Mesenchymal stem cell (in vitro differentiated cells and primary cell): ENCODE measurements around the gene CD207.

ENCODE experiments used
- DNase-seq: peaks from one replicate; pipeline ENCODE4 v3.0.0-alpha.2; 2013
- H2AFZ ChIP-seq: one replicate; pipeline ENCODE4 v1.6.1; 2013; ENCODE audit warnings: low read depth, mild to moderate bottlenecking, control low read depth, inconsistent platforms, low read length, moderate library complexity
- H2AK5ac ChIP-seq: 2 replicates; pipeline ENCODE4 v1.6.1; 2013; ENCODE audit warnings: low read length, moderate library complexity, mild to moderate bottlenecking, inconsistent platforms; ENCODE audit not compliant: severe bottlenecking
- H2BK120ac ChIP-seq: one replicate; pipeline ENCODE4 v1.6.1; 2013; ENCODE audit warnings: low read depth, mild to moderate bottlenecking, inconsistent platforms, low read length, moderate library complexity
- H2BK12ac ChIP-seq, 2 experiments: one replicate each; pipeline ENCODE4 v1.6.1; 2013; ENCODE audit warnings: inconsistent platforms in 2 of 2, low read length in 2 of 2, mild to moderate bottlenecking in 2 of 2, moderate library complexity in 2 of 2, control low read depth in 1 of 2
- H2BK15ac ChIP-seq: one replicate; pipeline ENCODE4 v1.6.1; 2013; ENCODE audit warnings: mild to moderate bottlenecking, low read depth, inconsistent platforms; ENCODE audit not compliant: poor library complexity, severe bottlenecking
- H2BK5ac ChIP-seq: 2 replicates; pipeline ENCODE4 v1.6.1; 2013; ENCODE audit warnings: low read depth, mild to moderate bottlenecking, low read length, control low read depth, inconsistent platforms; ENCODE audit not compliant: poor library complexity, severe bottlenecking
- H3K14ac ChIP-seq, 2 experiments: one replicate each; pipeline ENCODE4 v1.6.1; 2013; ENCODE audit warnings: inconsistent platforms in 2 of 2, low read length in 2 of 2, control low read depth in 1 of 2, mild to moderate bottlenecking in 1 of 2, moderate library complexity in 1 of 2
- H3K18ac ChIP-seq, 2 experiments: one replicate each; pipeline ENCODE4 v1.6.1; 2013; ENCODE audit warnings: inconsistent platforms in 2 of 2, low read length in 2 of 2, control low read depth in 1 of 2, low read depth in 1 of 2, mild to moderate bottlenecking in 1 of 2
- H3K23ac ChIP-seq, 2 experiments: one replicate each; pipeline ENCODE4 v1.6.1; 2013; ENCODE audit warnings: inconsistent platforms in 2 of 2, low read length in 2 of 2, mild to moderate bottlenecking in 2 of 2, moderate library complexity in 2 of 2, control low read depth in 1 of 2
- H3K27ac ChIP-seq: 2 replicates; pipeline ENCODE4 v1.5.1; 2013; ENCODE audit warnings: mild to moderate bottlenecking, moderate library complexity, low read length, control low read depth, inconsistent platforms; ENCODE audit not compliant: poor library complexity, severe bottlenecking
- H3K27me3 ChIP-seq, 2 experiments: 2 replicates each; pipeline versions ENCODE4 v1.6.1 to v1.7.0; 2013; ENCODE audit warnings: low read length in 2 of 2, mild to moderate bottlenecking in 2 of 2, moderate library complexity in 2 of 2, control low read depth in 1 of 2, inconsistent platforms in 1 of 2; ENCODE audit not compliant: control insufficient read depth in 1 of 2, insufficient read depth in 1 of 2
- H3K36me3 ChIP-seq, 2 experiments: 2 replicates each; pipeline versions ENCODE4 v1.6.1 to v1.7.0; 2013; ENCODE audit warnings: low read length in 2 of 2, control low read depth in 1 of 2, inconsistent platforms in 1 of 2, low read depth in 1 of 2, mild to moderate bottlenecking in 1 of 2; ENCODE audit not compliant: insufficient read depth in 2 of 2, control insufficient read depth in 1 of 2
- H3K4ac ChIP-seq, 2 experiments: one replicate each; pipeline ENCODE4 v1.6.1; 2013; ENCODE audit warnings: inconsistent platforms in 2 of 2, low read length in 2 of 2, mild to moderate bottlenecking in 2 of 2, moderate library complexity in 2 of 2, control low read depth in 1 of 2, low read depth in 1 of 2
- H3K4me1 ChIP-seq: 2 replicates; pipeline ENCODE4 v1.6.1; 2013; ENCODE audit warnings: low read depth, low read length, control low read depth; ENCODE audit not compliant: control insufficient read depth, insufficient read depth
- H3K4me2 ChIP-seq: 2 replicates; pipeline ENCODE4 v1.6.1; 2013; ENCODE audit warnings: low read length, mild to moderate bottlenecking, inconsistent platforms; ENCODE audit not compliant: poor library complexity, severe bottlenecking
- H3K4me3 ChIP-seq, 2 experiments: 2 replicates each; pipeline versions ENCODE4 v1.5.1 to v1.7.0; 2013; ENCODE audit warnings: low read length in 2 of 2, mild to moderate bottlenecking in 2 of 2, control low read depth in 1 of 2, low read depth in 1 of 2; ENCODE audit not compliant: insufficient read depth in 1 of 2
- H3K79me1 ChIP-seq: replicated peaks from 2 replicates; pipeline ENCODE4 v1.6.1; 2013; ENCODE audit warnings: mild to moderate bottlenecking, control low read depth, low read length, inconsistent platforms; ENCODE audit not compliant: poor library complexity, severe bottlenecking
- H3K9ac ChIP-seq: 2 replicates; pipeline ENCODE4 v1.7.0; 2013; ENCODE audit warnings: mild to moderate bottlenecking, low read length, moderate library complexity
- H3K9me3 ChIP-seq: 2 replicates; pipeline ENCODE4 v1.7.0; 2013; ENCODE audit warnings: mild to moderate bottlenecking, low read length; ENCODE audit not compliant: control insufficient read depth
- H4K8ac ChIP-seq: one replicate; pipeline ENCODE4 v1.6.1; 2013; ENCODE audit warnings: inconsistent platforms, mild to moderate bottlenecking, low read length, moderate library complexity
- H4K91ac ChIP-seq: one replicate; pipeline ENCODE4 v1.6.1; 2013; ENCODE audit warnings: mild to moderate bottlenecking, low read length, inconsistent platforms
- WGBS: methylation state at CpG from one replicate; pipeline ENCODE4 v1.1.7; 2013; ENCODE audit warnings: mixed read lengths; 5-methylcytosine and 5-hydroxymethylcytosine counted together

CD207 gene

DNA sequence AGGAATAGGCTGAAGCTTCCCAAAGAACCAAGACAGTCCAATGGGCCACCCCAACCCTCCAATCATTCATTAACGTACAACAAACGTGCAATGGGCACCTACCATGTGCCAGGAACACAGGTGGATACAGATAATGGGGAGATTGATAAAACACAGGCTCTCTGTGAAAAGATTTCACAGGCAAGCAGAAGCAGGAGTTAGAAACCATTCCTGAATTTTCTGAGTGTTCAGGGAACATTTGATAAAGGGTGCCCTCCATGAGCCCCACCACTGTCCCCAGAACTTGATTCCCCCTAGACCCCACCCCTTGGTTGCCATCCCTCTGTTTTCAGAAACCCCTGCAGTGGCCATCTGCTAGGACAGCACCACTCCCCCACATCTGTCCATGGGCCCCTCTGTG lies 1.5 kb downstream of the CD207 start:
- Histone ChIP-seq H2BK15ac (no peak overlapping the region), H3K79me1 (no peaks in the 10 kb centered on the region), H3K4me3 (no peak overlapping the region), H2BK120ac (no peak overlapping the region), H4K8ac (no peak overlapping the region), H3K18ac (no peak overlapping the region), H2BK12ac (no peak overlapping the region), H3K23ac (no peak overlapping the region), H2AFZ (no peak overlapping the region), H3K9ac (no peak overlapping the region), H3K14ac (no peak overlapping the region), H3K4me2 (no peak overlapping the region), H3K4me1 (no peaks in the 10 kb centered on the region), H3K36me3 (no peaks in the 10 kb centered on the region), H3K27me3 (peaks cover 37 to 68% of the 10 kb centered on the region in 2 experiments), H3K4ac (no peak overlapping the region), H2AK5ac (no peak overlapping the region), H4K91ac (no peak overlapping the region), H3K9me3 (no peaks in the 10 kb centered on the region), H3K27ac (no peak overlapping the region), H2BK5ac (no peak overlapping the region)
- no peak for DNase-seq
- 74% methylated on average over 2 of the region's 2 CpGs for WGBS

DNA sequence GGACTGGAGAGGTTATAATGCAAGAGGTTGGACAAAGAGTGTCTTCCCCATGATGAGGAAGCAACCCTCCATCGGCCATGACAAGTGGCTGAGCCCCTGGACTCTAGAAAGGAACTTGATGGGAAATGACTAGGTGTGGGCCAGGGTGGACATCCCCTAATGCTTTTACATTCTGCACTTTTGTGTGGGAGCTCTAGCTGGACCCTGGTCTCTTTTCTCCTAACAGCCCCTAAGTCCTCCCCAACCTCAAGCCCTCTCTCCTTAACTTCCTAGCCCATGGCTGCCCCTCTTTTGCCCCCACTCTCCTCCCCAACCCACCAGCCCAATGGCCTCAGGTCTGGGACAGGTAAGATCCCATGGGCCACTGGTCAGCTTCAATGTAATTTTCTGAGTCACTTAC lies 2.4 kb downstream of the CD207 start:
- no peak for DNase-seq
- no peak overlapping the region for H3K23ac ChIP-seq
- H2BK15ac ChIP-seq, result no peak overlapping the region
- no peak overlapping the region for H4K91ac ChIP-seq
- no peak overlapping the region for H3K18ac ChIP-seq
- no peak overlapping the region for H3K4me3 ChIP-seq
- H3K4me1 ChIP-seq, result no peaks in the 10 kb centered on the region
- no peak overlapping the region for H2BK12ac ChIP-seq
- no peak overlapping the region for H2AK5ac ChIP-seq
- 65% methylated on average over 1 of the region's 1 CpG for WGBS
- H3K9ac ChIP-seq, result no peak overlapping the region
- H3K9me3 ChIP-seq, result no peaks in the 10 kb centered on the region
- H3K36me3 ChIP-seq, result no peaks in the 10 kb centered on the region
- H3K4me2 ChIP-seq, result no peak overlapping the region
- H3K4ac ChIP-seq, result no peak overlapping the region
- H3K27me3 ChIP-seq, result peaks cover 40 to 64% of the 10 kb centered on the region in 2 experiments
- H3K14ac ChIP-seq, result no peak overlapping the region
- H3K27ac ChIP-seq, result no peak overlapping the region
- H3K79me1 ChIP-seq, result no peaks in the 10 kb centered on the region
- H2BK5ac ChIP-seq, result no peak overlapping the region
- H4K8ac ChIP-seq, result no peak overlapping the region
- no peak overlapping the region for H2BK120ac ChIP-seq
- no peak overlapping the region for H2AFZ ChIP-seq

- Histone ChIP-seq H2BK12ac (no peak overlapping the region), H3K36me3 (no peaks in the 10 kb centered on the region), H3K4me2 (no peak overlapping the region), H3K4me1 (no peaks in the 10 kb centered on the region), H2BK120ac (no peak overlapping the region), H2AK5ac (no peak overlapping the region), H3K23ac (no peak overlapping the region), H2AFZ (no peak overlapping the region), H3K4ac (no peak overlapping the region), H3K9ac (no peak overlapping the region), H3K18ac (no peak overlapping the region), H3K4me3 (no peak overlapping the region), H4K91ac (no peak overlapping the region), H3K9me3 (no peaks in the 10 kb centered on the region), H2BK15ac (no peak overlapping the region), H3K14ac (no peak overlapping the region), H3K79me1 (no peaks in the 10 kb centered on the region), H3K27ac (no peak overlapping the region), H4K8ac (no peak overlapping the region), H2BK5ac (no peak overlapping the region), H3K27me3 (peaks cover 39 to 60% of the 10 kb centered on the region in 2 experiments)
- DNase-seq, result no peak
- whole genome bisulfite sequencing, result 100% methylated on average over 2 of the region's 2 CpGs
Measured at GRCh38 chr2:70832386-70832785, 3.2 kb downstream of the CD207 start.

DNA sequence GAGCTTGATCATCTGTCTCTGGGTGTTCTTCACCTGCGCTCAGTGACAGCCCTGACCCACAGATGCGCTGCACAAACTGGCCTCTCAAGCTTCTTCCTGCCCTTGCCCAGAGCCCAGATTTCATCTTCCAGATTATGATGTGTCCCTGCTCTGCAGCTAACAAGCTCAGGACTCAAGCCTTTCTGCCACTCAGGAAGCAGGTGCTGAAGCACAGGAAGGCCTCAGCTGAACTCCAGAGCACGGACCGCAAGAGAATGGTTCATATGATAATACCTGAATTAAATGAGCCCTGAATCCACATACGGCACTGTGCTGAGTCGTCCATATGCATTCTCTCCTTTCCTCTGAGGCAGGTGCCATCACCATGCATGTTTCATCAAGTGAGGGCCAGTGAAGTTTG lies 3.8 kb downstream of the CD207 start:
- Histone ChIP-seq H3K27ac (no peak overlapping the region), H3K18ac (no peak overlapping the region), H2BK12ac (no peak overlapping the region), H3K9ac (no peak overlapping the region), H3K9me3 (no peaks in the 10 kb centered on the region), H3K79me1 (no peaks in the 10 kb centered on the region), H3K14ac (no peak overlapping the region), H2BK15ac (no peak overlapping the region), H2AK5ac (no peak overlapping the region), H3K4me3 (no peak overlapping the region), H4K91ac (no peak overlapping the region), H3K4me1 (no peaks in the 10 kb centered on the region), H3K23ac (no peak overlapping the region), H2BK120ac (no peak overlapping the region), H2AFZ (no peak overlapping the region), H3K27me3 (peaks cover 34 to 56% of the 10 kb centered on the region in 2 experiments), H3K4me2 (no peak overlapping the region), H4K8ac (no peak overlapping the region), H3K4ac (no peak overlapping the region), H3K36me3 (no peaks in the 10 kb centered on the region), H2BK5ac (no peak overlapping the region)
- DNase-seq, result no peak
- WGBS, result 84% methylated on average over 6 of the region's 6 CpGs
